ENCODE measurements around the gene CCDC28B. TPM values are rescaled to one million over a fixed set of nuclear protein-coding genes. Genes with fewer than 3 reads are reported as not detected.

Gene CCDC28B
- total and polyA plus RNA-seq, 2 of the 13 experiments (the other 11 are each of a cell fraction or from before 2014, with no cell fraction given), result 2.6 to 3.5 TPM

- TF ChIP-seq ZNF292 (CRISPR knock-in tag; IDR thresholded peaks at IDR 0.05; ENCODE audit: borderline replicate concordance, low read depth), result peak; percentile 97
- TF ChIP-seq PRPF4 (IDR thresholded peaks at IDR 0.05; ENCODE audit: low read depth, low read length, poor library complexity, severe bottlenecking), result peak; percentile 86
- no peak for TF ChIP-seq ZC3H4 (CRISPR knock-in tag; IDR thresholded peaks at IDR 0.05; ENCODE audit: borderline replicate concordance)
- peak; percentile 76 for TF ChIP-seq FOXP4 (CRISPR knock-in tag; IDR thresholded peaks at IDR 0.05)
- TF ChIP-seq NFE2L2 (IDR thresholded peaks at IDR 0.05; ENCODE audit: low read length), result no peak
- TF ChIP-seq CEBPB (IDR thresholded peaks at IDR 0.05; ENCODE audit: borderline replicate concordance, low read depth, low read length), result no peak
- no peak for TF ChIP-seq ZSCAN30 (CRISPR knock-in tag; IDR thresholded peaks at IDR 0.05)
- TF ChIP-seq ZHX2 (IDR thresholded peaks at IDR 0.05; ENCODE audit: low read depth), result peak; percentile 82
- no peak for TF ChIP-seq ZHX2 (CRISPR knock-in tag; IDR thresholded peaks at IDR 0.05; ENCODE audit: borderline replicate concordance)
- TF ChIP-seq FLYWCH1 (CRISPR knock-in tag; IDR thresholded peaks at IDR 0.05), result no peak
- no peak for TF ChIP-seq GLMP (CRISPR knock-in tag; IDR thresholded peaks at IDR 0.05; ENCODE audit: borderline replicate concordance)
- peak; percentile 89; the same call in 1 of the 2 replicates for TF ChIP-seq MEIS1 (CRISPR knock-in tag; IDR thresholded peaks at IDR 0.05; ENCODE audit: borderline replicate concordance)
- TF ChIP-seq MIER2 (CRISPR knock-in tag; IDR thresholded peaks at IDR 0.05), result no peak
- TF ChIP-seq HIC2 (CRISPR knock-in tag; IDR thresholded peaks at IDR 0.05; ENCODE audit: low read depth), result peak; percentile 45; the same call in 1 of the 2 replicates
- TF ChIP-seq ZNF674 (CRISPR knock-in tag; IDR thresholded peaks at IDR 0.05; ENCODE audit: low read depth), result no peak
- TF ChIP-seq SALL2 (CRISPR knock-in tag; IDR thresholded peaks at IDR 0.05), result peak; percentile 86; the same call in 1 of the 2 replicates
- peak; percentile 76 for TF ChIP-seq SOX13 (IDR thresholded peaks at IDR 0.05)
- peak in 1 of 2 experiments; percentile 72; a peak in 2 of 4 replicates for TF ChIP-seq SOX13 (CRISPR knock-in tag; conservative IDR thresholded peaks at IDR 0.05 in 1 of 2, IDR thresholded peaks at IDR 0.05 in 1 of 2)
Observed at GRCh38 chr1:32249831-32250525, 49.6 kb downstream of the CCDC28B start (continued).
